Liver (tissue), 9 donors: Measurements from ENCODE around the gene NAT14. TPM values are rescaled to one million over a fixed set of nuclear protein-coding genes. Genes with fewer than 3 reads are reported as not detected.

ENCODE experiments used
- DNase-seq: peaks from one replicate; pipeline ENCODE4 v3.0.0-alpha.2; 2017; ENCODE audit warnings: low spot score
- H3K27ac ChIP-seq, 2 donors: one replicate each; pipeline ENCODE4 v1.7.0; 2013; ENCODE audit warnings: inconsistent platforms in 2 of 2, low read length in 2 of 2, control low read depth in 1 of 2, low read depth in 1 of 2, mild to moderate bottlenecking in 1 of 2
- H3K27me3 ChIP-seq, 4 donors: one replicate each; pipeline versions ENCODE4 v1.6.1 to v1.7.0; 2013; ENCODE audit warnings: low read length in 3 of 4, inconsistent platforms in 1 of 4, mild to moderate bottlenecking in 1 of 4, moderate library complexity in 1 of 4; ENCODE audit not compliant: control insufficient read depth in 4 of 4, insufficient read depth in 4 of 4
- H3K36me3 ChIP-seq, 4 donors: one replicate each; pipeline versions ENCODE4 v1.6.1 to v1.7.0; 2013; ENCODE audit warnings: low read length in 3 of 4, mild to moderate bottlenecking in 3 of 4, low read depth in 1 of 4, moderate library complexity in 1 of 4; ENCODE audit not compliant: control insufficient read depth in 4 of 4, insufficient read depth in 3 of 4
- H3K4me1 ChIP-seq, 4 donors: one replicate each; pipeline versions ENCODE4 v1.6.1 to v1.7.0; 2013; ENCODE audit warnings: low read length in 3 of 4, mild to moderate bottlenecking in 3 of 4, moderate library complexity in 1 of 4; ENCODE audit not compliant: control insufficient read depth in 4 of 4, insufficient read depth in 4 of 4
- H3K4me3 ChIP-seq, 3 donors: one replicate each; pipeline versions ENCODE4 v1.6.1 to v1.7.0; 2013; ENCODE audit warnings: low read length in 3 of 3, control low read depth in 1 of 3, low read depth in 1 of 3, mild to moderate bottlenecking in 1 of 3
- H3K9ac ChIP-seq, 2 donors: one replicate each; pipeline ENCODE4 v1.7.0; 2013; ENCODE audit warnings: low read length in 2 of 2, mild to moderate bottlenecking in 2 of 2, moderate library complexity in 2 of 2, control low read depth in 1 of 2, low read depth in 1 of 2
- H3K9me3 ChIP-seq, 4 donors: one replicate each; pipeline versions ENCODE4 v1.6.1 to v1.7.0; 2013; ENCODE audit warnings: low read length in 3 of 4; ENCODE audit not compliant: control insufficient read depth in 4 of 4
- ATF3 ChIP-seq: IDR thresholded peaks from 2 replicates; pipeline ENCODE4 v1.6.1; 2016; ENCODE audit warnings: antibody characterized with exemption
- CTCF ChIP-seq: fragments of 150-350 bp; IDR thresholded peaks from 2 replicates; pipeline ENCODE4 v1.5.1; 2017; ENCODE audit warnings: improper control_type of control experiment, low read depth, low read length; ENCODE audit not compliant: missing input control
- EGR1 ChIP-seq, 2 donors: IDR thresholded peaks; 2 replicates each; pipeline ENCODE4 v1.6.1; 2016 to 2018; ENCODE audit warnings: antibody characterized with exemption in 2 of 2, low read depth in 2 of 2
- FOXA1 ChIP-seq: IDR thresholded peaks from 2 replicates; pipeline ENCODE4 v1.6.1; 2016; ENCODE audit warnings: antibody characterized with exemption
- FOXA2 ChIP-seq: IDR thresholded peaks from 2 replicates; pipeline ENCODE4 v1.6.1; 2016; ENCODE audit warnings: antibody characterized with exemption
- GABPA ChIP-seq, 2 donors: IDR thresholded peaks in 1 of 2; conservative IDR thresholded peaks in 1 of 2; 2 replicates each; pipeline ENCODE4 v1.6.1; 2016; ENCODE audit warnings: antibody characterized with exemption in 2 of 2, mild to moderate bottlenecking in 1 of 2, moderate library complexity in 1 of 2
- HNF4A ChIP-seq, 2 donors: conservative IDR thresholded peaks; 2 replicates each; pipeline ENCODE4 v1.6.1; 2016; ENCODE audit warnings: antibody characterized with exemption in 2 of 2, mild to moderate bottlenecking in 2 of 2
- HNF4G ChIP-seq: IDR thresholded peaks from 2 replicates; pipeline ENCODE4 v1.6.1; 2016; ENCODE audit warnings: antibody characterized with exemption
- JUND ChIP-seq, 2 donors: IDR thresholded peaks; 2 replicates each; pipeline ENCODE4 v1.6.1; 2016; ENCODE audit warnings: antibody characterized with exemption in 2 of 2
- MAX ChIP-seq: IDR thresholded peaks from 2 replicates; pipeline ENCODE4 v1.6.1; 2016; ENCODE audit warnings: antibody characterized with exemption
- NR2F2 ChIP-seq: IDR thresholded peaks from 2 replicates; pipeline ENCODE4 v1.6.1; 2016; ENCODE audit warnings: antibody characterized with exemption
- RAD21 ChIP-seq, 2 donors: IDR thresholded peaks; 2 replicates each; pipeline ENCODE4 v1.6.1; 2016; ENCODE audit warnings: antibody characterized with exemption in 2 of 2, mild to moderate bottlenecking in 2 of 2
- REST ChIP-seq: IDR thresholded peaks from 2 replicates; pipeline ENCODE4 v1.6.1; 2016; ENCODE audit warnings: antibody characterized with exemption, mild to moderate bottlenecking
- RXRA ChIP-seq, 2 donors: IDR thresholded peaks; 2 replicates each; pipeline ENCODE4 v1.6.1; 2017 to 2018; ENCODE audit warnings: antibody characterized with exemption in 2 of 2, mild to moderate bottlenecking in 1 of 2
- SP1 ChIP-seq: IDR thresholded peaks from 2 replicates; pipeline ENCODE4 v1.6.1; 2018; ENCODE audit warnings: antibody characterized with exemption, mild to moderate bottlenecking
- TAF1 ChIP-seq: conservative IDR thresholded peaks from 2 replicates; pipeline ENCODE4 v1.6.1; 2016; ENCODE audit warnings: antibody characterized with exemption, mild to moderate bottlenecking
- YY1 ChIP-seq: IDR thresholded peaks from 2 replicates; pipeline ENCODE4 v1.6.1; 2016; ENCODE audit warnings: antibody characterized with exemption, mild to moderate bottlenecking
- ZBTB33 ChIP-seq: IDR thresholded peaks from 2 replicates; pipeline ENCODE4 v1.6.1; 2016; ENCODE audit warnings: antibody characterized with exemption
- WGBS: extraction: QIAGEN DNeasy Blood & Tissue Kit; methylation state at CpG from one replicate; pipeline ENCODE4 v1.1.7; 2013; 5-methylcytosine and 5-hydroxymethylcytosine counted together
- polyA plus RNA-seq, 2 donors: library from polyadenylated mRNA; stranded (reverse) in 1 of 2; unstranded in 1 of 2; fragments of 200-250 nt in 1 of 2; fragments of >200 nt in 1 of 2; fragmentation: Nextera tagmentation in 1 of 2; extraction: Ambion mirVana in 1 of 2; gene quantifications; one replicate each; pipeline versions ENCODE4 v1.2.1 to v1.2.3, GENCODE V29; 2013 to 2015
- total RNA-seq, 2 donors: library from RNA; depleted of rRNA; stranded (reverse); fragments of >200 nt; gene quantifications; one replicate each; pipeline ENCODE4 v1.2.3, GENCODE V29; 2014
- donor health status: healthy.
- donor health status: healthy.
- donor health status: healthy.
- donor health status: healthy.
- donor health status: healthy.

NAT14 gene
- total and polyA plus RNA-seq, 4 donors: 1.4 to 3.7 (median 3.0) TPM

GRCh38 chr19:55497763-55498162 lies 12.8 kb downstream of the NAT14 start (continued):
- no peak for TF ChIP-seq REST

GRCh38 chr19:55498246-55498840 lies 13.4 kb downstream of the NAT14 start:
- H3K27me3 ChIP-seq: no peaks in the 10 kb centered on the region
- H3K4me1 ChIP-seq: no peaks in the 10 kb centered on the region
- no peak overlapping the region for H3K9ac ChIP-seq
- 72% methylated on average over 2 of the region's 2 CpGs for WGBS
- H3K27ac ChIP-seq: no peak overlapping the region
- TF ChIP-seq ATF3 (no peak), HNF4A (conservative IDR thresholded peaks at IDR 0.05) (no peak), SP1 (no peak), TAF1 (no peak), CTCF (no peak), MAX (no peak), HNF4G (no peak), REST (no peak), NR2F2 (no peak), EGR1 (IDR thresholded peaks at IDR 0.05; ENCODE audit: low read depth in 2 of 2) (no peak), ZBTB33 (no peak), GABPA (IDR thresholded peaks at IDR 0.05 in 1 of 2, conservative IDR thresholded peaks at IDR 0.05 in 1 of 2) (no peak), JUND (IDR thresholded peaks at IDR 0.05) (no peak), YY1 (no peak), RAD21 (IDR thresholded peaks at IDR 0.05) (no peak), FOXA2 (no peak), FOXA1 (no peak), RXRA (IDR thresholded peaks at IDR 0.05) (no peak)
- H3K36me3 ChIP-seq: no peaks in the 10 kb centered on the region
- no peak overlapping the region for H3K4me3 ChIP-seq
- H3K9me3 ChIP-seq: no peaks in the 10 kb centered on the region
- no peak for DNase-seq
